Eye (tissue), 1 donor: Measurements from ENCODE around the gene GPR55.

Experiments
- DNase-seq: peaks from one replicate; pipeline ENCODE4 v3.0.0-alpha.2; 2015

Gene GPR55

GRCh38 chr2:230933521-230934180 is 8.6 kb upstream of the GPR55 start:
- DNase-seq, result no peak

GRCh38 chr2:230932556-230933511 is 7.8 kb upstream of the GPR55 start:
- peak; percentile 20 for DNase-seq

GRCh38 chr2:230931556-230932231 is 6.7 kb upstream of the GPR55 start:
- DNase-seq, result no peak

GRCh38 chr2:230930928-230931555 is 6.0 kb upstream of the GPR55 start:
- no peak for DNase-seq

GRCh38 chr2:230930149-230930780 is 5.2 kb upstream of the GPR55 start:
- no peak for DNase-seq

GRCh38 chr2:230929381-230930148 is 4.5 kb upstream of the GPR55 start:
- no peak for DNase-seq

GRCh38 chr2:230928701-230929380 is 3.8 kb upstream of the GPR55 start:
- no peak for DNase-seq

- DNase-seq, result no peak
Measured at GRCh38 chr2:230927711-230928341, 2.8 kb upstream of the GPR55 start.

GRCh38 chr2:230925879-230926765 is 1.1 kb upstream of the GPR55 start:
- no peak for DNase-seq

- no peak for DNase-seq
Measured at GRCh38 chr2:230925443-230925878, 419 bp upstream of the GPR55 start.

- DNase-seq, result no peak
Measured at GRCh38 chr2:230924092-230924469, 961 bp downstream of the GPR55 start.

GRCh38 chr2:230922951-230923717 is 1.9 kb downstream of the GPR55 start:
- DNase-seq, result no peak

- no peak for DNase-seq
Measured at GRCh38 chr2:230921806-230922595, 3.0 kb downstream of the GPR55 start.

GRCh38 chr2:230920167-230920566 is 4.9 kb downstream of the GPR55 start:
- no peak for DNase-seq

GRCh38 chr2:230919681-230920080 is 5.4 kb downstream of the GPR55 start:
- DNase-seq, result no peak

- no peak for DNase-seq
Measured at GRCh38 chr2:230919240-230919639, 5.8 kb downstream of the GPR55 start.

GRCh38 chr2:230916218-230916617 is 8.8 kb downstream of the GPR55 start:
- DNase-seq, result no peak

- DNase-seq, result no peak
Measured at GRCh38 chr2:230915319-230915718, 9.7 kb downstream of the GPR55 start.
